ENCODE results near the gene PFKFB3. TPM values are rescaled to one million over a fixed set of nuclear protein-coding genes. Genes with fewer than 3 reads are reported as not detected.

Gene PFKFB3
- total RNA-seq, 2 donors from 2014 or later: 31.2 to 34.5 TPM

DNA sequence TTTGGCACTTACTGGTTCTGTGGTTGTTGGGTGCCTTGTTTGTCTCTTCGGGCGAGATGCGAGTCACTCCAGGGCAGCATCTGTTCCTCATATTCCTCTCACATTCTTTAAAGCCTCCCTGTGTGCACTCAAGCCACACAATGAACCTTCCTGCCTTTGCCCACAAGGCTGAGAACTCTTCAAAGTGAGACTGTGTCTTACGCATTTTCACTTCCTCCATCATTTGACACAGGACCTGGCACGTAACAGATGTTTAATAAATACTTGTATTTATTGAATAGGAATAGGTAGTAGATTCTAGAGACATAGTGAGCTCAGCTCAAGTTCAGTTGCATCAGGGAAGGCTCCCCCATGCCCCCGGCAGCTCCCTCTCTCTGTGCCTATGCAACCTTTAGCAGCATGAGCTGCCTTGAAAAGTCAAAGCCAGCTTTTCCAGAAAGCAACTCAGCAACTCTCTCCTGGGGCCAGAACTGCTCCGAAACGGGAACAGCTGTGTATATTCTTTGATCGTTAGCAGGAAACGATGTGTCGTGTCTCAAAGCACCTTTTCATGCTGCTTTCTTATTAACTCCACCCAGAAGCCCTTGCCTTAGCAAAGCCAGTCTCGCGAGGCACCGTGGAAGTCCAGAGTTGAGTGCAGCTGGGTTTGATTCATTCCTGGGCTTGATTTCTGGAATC is 97.5 kb downstream of the PFKFB3 start:
- WGBS, 2 experiments (ENCODE audit: insufficient coverage in 1 of 2, insufficient read length in 1 of 2): 86 to 90% methylated on average over 11 to 14 of the region's 14 CpGs
- Mint-ChIP-seq H3K27me3 (ENCODE audit: insufficient read depth) (no peaks in the 10 kb centered on the region), H3K27ac (no peak overlapping the region), H3K9me3 (no peaks in the 10 kb centered on the region), H3K4me3 (no peak overlapping the region), H3K4me1 (peaks cover 7% of the 10 kb centered on the region), H3K36me3 (ENCODE audit: low read depth) (no peaks in the 10 kb centered on the region)
- Histone ChIP-seq H3K4me1 (ENCODE audit: control insufficient read depth, insufficient read depth, low read length) (no peaks in the 10 kb centered on the region), H3K9me3 (ENCODE audit: control insufficient read depth, low read length) (no peaks in the 10 kb centered on the region), H3K4me3 (ENCODE audit: low read length) (no peak overlapping the region), H3K9ac (ENCODE audit: extremely low read depth, low read length, poor library complexity, severe bottlenecking) (no peak overlapping the region), H3K27ac (ENCODE audit: low read depth, low read length) (no peak overlapping the region), H3K27me3 (ENCODE audit: control insufficient read depth, insufficient read depth, low read length, poor library complexity, severe bottlenecking) (no peaks in the 10 kb centered on the region), H3K36me3 (ENCODE audit: control insufficient read depth, insufficient read depth, low read length) (no peaks in the 10 kb centered on the region)
- DNase-seq: no peak
- no peak for TF ChIP-seq CTCF (conservative IDR thresholded peaks at IDR 0.05)

GRCh38 chr10:6300784-6301460 is 98.2 kb downstream of the PFKFB3 start:
- no peaks in the 10 kb centered on the region for H3K36me3 ChIP-seq (ENCODE audit: control insufficient read depth, insufficient read depth, low read length)
- H3K4me1 ChIP-seq (ENCODE audit: control insufficient read depth, insufficient read depth, low read length): no peaks in the 10 kb centered on the region
- Mint-ChIP-seq H3K36me3 (ENCODE audit: low read depth) (no peaks in the 10 kb centered on the region), H3K4me1 (peaks cover 7% of the 10 kb centered on the region), H3K27ac (no peak overlapping the region), H3K27me3 (ENCODE audit: insufficient read depth) (no peaks in the 10 kb centered on the region), H3K4me3 (no peak overlapping the region), H3K9me3 (no peaks in the 10 kb centered on the region)
- no peak for DNase-seq
- no peak overlapping the region for H3K9ac ChIP-seq (ENCODE audit: extremely low read depth, low read length, poor library complexity, severe bottlenecking)
- H3K27me3 ChIP-seq (ENCODE audit: control insufficient read depth, insufficient read depth, low read length, poor library complexity, severe bottlenecking): no peaks in the 10 kb centered on the region
- no peak for TF ChIP-seq CTCF (conservative IDR thresholded peaks at IDR 0.05)
- WGBS, 2 experiments (ENCODE audit: insufficient coverage in 1 of 2, insufficient read length in 1 of 2): 88 to 92% methylated on average over 2 to 5 of the region's 5 CpGs
- no peaks in the 10 kb centered on the region for H3K9me3 ChIP-seq (ENCODE audit: control insufficient read depth, low read length)
- H3K27ac ChIP-seq (ENCODE audit: low read depth, low read length): no peak overlapping the region
- H3K4me3 ChIP-seq (ENCODE audit: low read length): no peak overlapping the region

DNA sequence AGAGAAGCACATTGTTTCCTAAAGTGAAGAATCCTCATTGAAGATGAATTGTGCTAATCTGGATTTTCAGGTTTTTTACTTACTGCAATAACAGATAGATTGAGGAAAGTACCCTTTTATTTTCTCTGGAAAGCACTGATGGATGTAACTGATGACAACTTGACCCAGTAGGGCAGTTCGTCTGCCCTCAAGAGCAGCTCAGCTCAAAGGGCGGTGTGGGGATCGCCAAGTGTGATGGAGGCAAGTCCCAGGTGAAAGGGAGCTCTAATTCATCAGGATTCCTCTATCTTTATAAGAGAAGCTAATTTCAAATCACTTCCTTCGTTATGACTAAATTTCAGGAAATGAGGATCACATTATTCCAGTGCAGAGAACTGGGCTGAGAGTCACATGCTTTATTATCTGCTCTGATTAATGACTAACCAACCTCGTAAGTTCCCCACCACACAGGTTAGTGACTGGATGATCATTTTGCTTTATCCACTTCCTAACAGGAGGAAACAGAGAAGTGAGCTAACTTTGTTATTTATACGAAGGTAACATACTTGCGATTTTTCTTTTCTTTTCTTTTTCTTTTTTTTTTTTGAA is 98.8 kb downstream of the PFKFB3 start:
- H3K9me3 Mint-ChIP-seq: peaks cover 1% of the 10 kb centered on the region
- no peaks in the 10 kb centered on the region for H3K36me3 Mint-ChIP-seq (ENCODE audit: low read depth)
- peaks cover 7% of the 10 kb centered on the region for H3K4me1 Mint-ChIP-seq
- no peak overlapping the region for H3K27ac Mint-ChIP-seq
- Histone ChIP-seq H3K27ac (ENCODE audit: low read depth, low read length) (no peak overlapping the region), H3K4me3 (ENCODE audit: low read length) (no peak overlapping the region), H3K9ac (ENCODE audit: extremely low read depth, low read length, poor library complexity, severe bottlenecking) (no peak overlapping the region), H3K36me3 (ENCODE audit: control insufficient read depth, insufficient read depth, low read length) (no peaks in the 10 kb centered on the region), H3K27me3 (ENCODE audit: control insufficient read depth, insufficient read depth, low read length, poor library complexity, severe bottlenecking) (no peaks in the 10 kb centered on the region), H3K4me1 (ENCODE audit: control insufficient read depth, insufficient read depth, low read length) (no peaks in the 10 kb centered on the region), H3K9me3 (ENCODE audit: control insufficient read depth, low read length) (peaks cover 1% of the 10 kb centered on the region)
- DNase-seq: no peak
- TF ChIP-seq CTCF (conservative IDR thresholded peaks at IDR 0.05): no peak
- H3K27me3 Mint-ChIP-seq (ENCODE audit: insufficient read depth): no peaks in the 10 kb centered on the region
- WGBS, 2 experiments (ENCODE audit: insufficient coverage in 1 of 2, insufficient read length in 1 of 2): 93 to 94% methylated on average over 7 of the region's 7 CpGs
- H3K4me3 Mint-ChIP-seq: no peak overlapping the region

Other genes with a start within 250 kb of the PFKFB3 start
- under 1 TPM; 0.35 to 0.37 TPM for gene IL15RA, start 225.4 kb upstream of the PFKFB3 start, total RNA-seq
- not detected for gene IL2RA, start 140.6 kb upstream of the PFKFB3 start, total RNA-seq
- gene RBM17, start 113.9 kb upstream of the PFKFB3 start, total RNA-seq: 100 to 1,000 TPM; 123 to 139 TPM